NCI-H2227 (cell line): ENCODE results near the gene INPP5A.
"Not testable (repeated sequence)": the region's sequence is repeated elsewhere in the genome, so short reads cannot be mapped to it uniquely, and the experiment has no call there.

ENCODE experiments used
- DNase-seq: peaks from one replicate; lab custom pipeline; 2025; ENCODE audit not compliant: unreplicated experiment; lab: John Stamatoyannopoulos, UW

INPP5A gene

GRCh38 chr10:132593900-132594876, 56.6 kb downstream of the INPP5A start:
- DNase-seq = no peak

GRCh38 chr10:132595021-132595420, 57.4 kb downstream of the INPP5A start:
- no peak for DNase-seq

- DNase-seq = no peak
These were observed 58.3 kb downstream of the INPP5A start for GRCh38 chr10:132595854-132596253.

- DNase-seq = no peak
These were observed 59.2 kb downstream of the INPP5A start for GRCh38 chr10:132596742-132597279.

GRCh38 chr10:132597654-132598053, 60.1 kb downstream of the INPP5A start:
- no peak for DNase-seq

- not testable (repeated sequence) for DNase-seq
These were observed 61.5 kb downstream of the INPP5A start for GRCh38 chr10:132599023-132599618.

GRCh38 chr10:132599732-132600131, 62.1 kb downstream of the INPP5A start:
- no peak for DNase-seq

GRCh38 chr10:132600416-132600815, 62.8 kb downstream of the INPP5A start:
- no peak for DNase-seq

- DNase-seq = no peak
These were observed 64.0 kb downstream of the INPP5A start for GRCh38 chr10:132601567-132601966.

- no peak for DNase-seq
These were observed 65.0 kb downstream of the INPP5A start for GRCh38 chr10:132602614-132603013.

- DNase-seq = no peak
These were observed 66.4 kb downstream of the INPP5A start for GRCh38 chr10:132603851-132604533.

GRCh38 chr10:132604686-132605085, 67.1 kb downstream of the INPP5A start:
- DNase-seq = no peak

- no peak for DNase-seq
These were observed 67.8 kb downstream of the INPP5A start for GRCh38 chr10:132605390-132605789.

- no peak for DNase-seq
These were observed 68.5 kb downstream of the INPP5A start for GRCh38 chr10:132606031-132606491.

GRCh38 chr10:132606536-132607316, 69.1 kb downstream of the INPP5A start:
- DNase-seq = no peak

- no peak for DNase-seq
These were observed 69.9 kb downstream of the INPP5A start for GRCh38 chr10:132607491-132607890.

- DNase-seq = no peak
These were observed 70.4 kb downstream of the INPP5A start for GRCh38 chr10:132607961-132608495.

GRCh38 chr10:132608511-132609195, 71.1 kb downstream of the INPP5A start:
- DNase-seq = no peak

- no peak for DNase-seq
These were observed 71.6 kb downstream of the INPP5A start for GRCh38 chr10:132609211-132609610.
